SK-N-MC (cell line): ENCODE data around the gene MT1X.

Experiments used
- EZH2 ChIP-seq: fragments of 200-600 bp; sonication (generic); IDR thresholded peaks from one replicate; pipeline ENCODE4 v1.6.1; 2017; ENCODE audit warnings: antibody characterized with exemption
- POLR2AphosphoS5 ChIP-seq: IDR thresholded peaks from 2 replicates; pipeline ENCODE4 v1.6.1; 2012; ENCODE audit warnings: mild to moderate bottlenecking, low read depth, low read length, borderline replicate concordance

DNA sequence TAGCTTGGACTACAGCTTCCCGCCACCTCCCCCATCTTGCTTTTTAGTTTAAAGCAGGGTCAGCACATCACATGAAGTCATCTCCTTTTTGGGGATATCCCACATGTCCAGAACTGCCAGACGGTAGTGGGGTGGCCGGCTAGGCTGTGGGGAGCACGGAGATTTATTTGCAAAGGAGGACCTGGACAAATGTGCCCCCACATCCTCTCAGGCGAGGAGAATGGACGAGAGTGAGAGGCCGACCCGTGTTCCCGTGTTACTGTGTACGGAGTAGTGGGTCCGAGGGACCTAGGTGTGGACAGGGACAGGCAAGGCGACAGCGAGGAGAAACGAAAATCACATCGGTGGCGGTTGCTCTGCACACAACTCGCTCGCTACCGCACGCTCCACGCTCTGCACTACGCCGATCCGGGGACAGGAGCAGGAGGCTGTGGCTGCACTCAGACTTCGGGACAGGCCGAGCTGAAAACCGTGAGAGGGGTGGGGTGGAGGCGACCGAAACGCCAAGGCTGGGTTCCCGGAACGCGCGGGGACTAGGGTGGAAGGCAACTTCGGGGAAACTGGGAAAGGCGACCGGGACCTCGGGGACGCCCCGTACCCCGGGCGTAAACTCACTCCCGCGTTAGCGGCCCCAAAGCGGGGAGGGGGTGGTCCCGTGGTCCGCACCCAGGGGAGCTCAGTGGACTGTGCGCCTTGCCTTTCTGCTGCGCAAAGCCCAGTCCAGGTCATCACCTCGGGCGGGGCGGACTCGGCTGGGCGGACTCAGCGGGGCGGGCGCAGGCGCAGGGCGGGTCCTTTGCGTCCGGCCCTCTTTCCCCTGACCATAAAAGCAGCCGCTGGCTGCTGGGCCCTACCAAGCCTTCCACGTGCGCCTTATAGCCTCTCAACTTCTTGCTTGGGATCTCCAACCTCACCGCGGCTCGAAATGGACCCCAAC lies 44.2 kb upstream of the MT1X start, which contains the start of gene MT1A:
- no peak for TF ChIP-seq POLR2AphosphoS5
- TF ChIP-seq EZH2: no peak
